HEK293 (cell line): ENCODE data around the gene CHMP1B.

Source experiments
- HOXD13 ChIP-seq: sonication (generic); formaldehyde crosslinking; IDR thresholded peaks from 2 replicates; pipeline ENCODE4 v1.8.0; 2022; ENCODE audit warnings: missing genetic modification reagents, borderline replicate concordance
- KLF10 ChIP-seq: fragments of 450-650 bp; IDR thresholded peaks from 2 replicates; pipeline ENCODE4 v1.5.1; 2018; ENCODE audit warnings: missing biosample characterization, mild to moderate bottlenecking, missing genetic modification characterization
- KLF7 ChIP-seq: fragments of 450-650 bp; formaldehyde crosslinking; IDR thresholded peaks from 2 replicates; pipeline ENCODE4 v1.5.1; 2016; ENCODE audit warnings: missing biosample characterization, missing genetic modification characterization, borderline replicate concordance
- MZF1 ChIP-seq: fragments of 450-650 bp; formaldehyde crosslinking; IDR thresholded peaks from 2 replicates; pipeline ENCODE4 v1.5.1; 2017; ENCODE audit warnings: missing biosample characterization, missing genetic modification characterization, borderline replicate concordance
- YY2 ChIP-seq: fragments of 450-650 bp; formaldehyde crosslinking; IDR thresholded peaks from 2 replicates; pipeline ENCODE4 v1.5.1; 2016; ENCODE audit warnings: missing biosample characterization, missing genetic modification characterization
- ZBTB21 ChIP-seq: fragments of 450-650 bp; formaldehyde crosslinking; IDR thresholded peaks from 2 replicates; pipeline ENCODE4 v1.5.1; 2017; ENCODE audit warnings: missing biosample characterization, missing genetic modification characterization
- ZFP37 ChIP-seq: fragments of 450-650 bp; formaldehyde crosslinking; IDR thresholded peaks from 2 replicates; pipeline ENCODE4 v1.5.1; 2016; ENCODE audit warnings: missing biosample characterization, missing genetic modification characterization
- ZNF292 ChIP-seq: fragments of 450-650 bp; formaldehyde crosslinking; IDR thresholded peaks from 2 replicates; pipeline ENCODE4 v1.5.1; 2016; ENCODE audit warnings: low read depth, missing biosample characterization, missing genetic modification characterization, borderline replicate concordance
- ZNF335 ChIP-seq: fragments of 450-650 bp; formaldehyde crosslinking; conservative IDR thresholded peaks from 2 replicates; pipeline ENCODE4 v1.5.1; 2016; ENCODE audit warnings: missing biosample characterization, missing genetic modification characterization
- ZNF701 ChIP-seq: fragments of 450-650 bp; formaldehyde crosslinking; IDR thresholded peaks from 2 replicates; pipeline ENCODE4 v1.5.1; 2016; ENCODE audit warnings: missing biosample characterization, missing genetic modification characterization
- ZNF76 ChIP-seq: fragments of 450-650 bp; formaldehyde crosslinking; IDR thresholded peaks from 2 replicates; pipeline ENCODE4; 2016; ENCODE audit warnings: low read depth, missing biosample characterization, missing genetic modification characterization, borderline replicate concordance
- TF ChIP-seq, protein P1 (sequence below): fragments of 450-650 bp; formaldehyde crosslinking; IDR thresholded peaks from 2 replicates; pipeline ENCODE4 v1.5.1; 2016; ENCODE audit warnings: missing biosample characterization, missing genetic modification characterization
- TF ChIP-seq, protein P2 (sequence below): fragments of 450-650 bp; formaldehyde crosslinking; IDR thresholded peaks from 2 replicates; pipeline ENCODE4 v1.5.1; 2016; ENCODE audit warnings: missing biosample characterization, missing genetic modification characterization
- TF ChIP-seq, protein P3 (sequence below): fragments of 450-650 bp; formaldehyde crosslinking; IDR thresholded peaks from 2 replicates; pipeline ENCODE4 v1.5.1; 2016; ENCODE audit warnings: missing biosample characterization, missing genetic modification characterization
- TF ChIP-seq, protein P4 (sequence below): fragments of 450-650 bp; formaldehyde crosslinking; optimal IDR thresholded peaks from 2 replicates; pipeline ENCODE3; 2016; ENCODE audit warnings: missing biosample characterization, mild to moderate bottlenecking, missing genetic modification characterization
- TF ChIP-seq, protein P5 (sequence below): fragments of 450-650 bp; formaldehyde crosslinking; IDR thresholded peaks from 2 replicates; pipeline ENCODE4 v1.5.1; 2016; ENCODE audit warnings: missing biosample characterization, missing genetic modification characterization
- TF ChIP-seq, protein P6 (sequence below): fragments of 450-650 bp; formaldehyde crosslinking; IDR thresholded peaks from 2 replicates; pipeline ENCODE4 v1.5.1; 2016; ENCODE audit warnings: missing biosample characterization, missing genetic modification characterization, low read depth

CHMP1B gene

DNA sequence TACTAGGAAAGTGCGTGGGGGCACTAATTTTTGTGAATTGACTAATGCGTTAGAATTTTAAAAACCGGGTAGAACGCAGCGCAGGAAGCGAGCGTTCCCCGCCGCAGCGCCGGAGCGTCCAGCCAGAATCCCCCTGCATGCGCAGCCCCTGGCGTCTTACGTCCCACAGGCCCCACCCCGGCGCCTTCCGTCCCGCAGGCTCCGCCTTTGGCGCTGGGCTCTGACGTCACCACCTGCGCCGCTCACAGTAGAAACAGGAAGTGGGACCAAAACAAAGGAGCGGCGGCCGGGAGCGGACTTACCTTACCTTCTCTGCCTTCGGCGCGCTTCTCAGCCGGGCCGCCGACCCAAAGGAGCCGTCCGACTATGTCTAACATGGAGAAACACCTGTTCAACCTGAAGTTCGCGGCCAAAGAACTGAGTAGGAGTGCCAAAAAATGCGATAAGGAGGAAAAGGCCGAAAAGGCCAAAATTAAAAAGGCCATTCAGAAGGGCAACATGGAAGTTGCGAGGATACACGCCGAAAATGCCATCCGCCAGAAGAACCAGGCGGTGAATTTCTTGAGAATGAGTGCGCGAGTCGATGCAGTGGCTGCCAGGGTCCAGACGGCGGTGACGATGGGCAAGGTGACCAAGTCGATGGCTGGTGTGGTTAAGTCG lies at the start of gene CHMP1B (continued):
- TF ChIP-seq ZNF335 (tag by site-specific recombination) (peak; percentile 70), MZF1 (peak; percentile 44; the same call in 1 of the 2 replicates), YY2 (tag by site-specific recombination) (no peak), HOXD13 (CRISPR knock-in tag) (peak; percentile 14; the same call in 1 of the 2 replicates), ZBTB21 (tag by site-specific recombination) (peak; percentile 78), KLF7 (tag by site-specific recombination) (peak; percentile 85; the same call in 1 of the 2 replicates), ZFP37 (tag by site-specific recombination) (peak; percentile 42; the same call in 1 of the 2 replicates), ZNF701 (tag by site-specific recombination) (no peak), KLF10 (tag by site-specific recombination) (0 out of 2 replicates have a peak, but pooled peaks have one; percentile 28), ZNF292 (no peak), ZNF76 (tag by site-specific recombination) (peak; percentile 55)
- TF ChIP-seq, protein P1, sequence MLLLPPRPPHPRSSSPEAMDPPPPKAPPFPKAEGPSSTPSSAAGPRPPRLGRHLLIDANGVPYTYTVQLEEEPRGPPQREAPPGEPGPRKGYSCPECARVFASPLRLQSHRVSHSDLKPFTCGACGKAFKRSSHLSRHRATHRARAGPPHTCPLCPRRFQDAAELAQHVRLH, result peak; percentile 43; the same call in 1 of the 2 replicates
- TF ChIP-seq, protein P2, sequence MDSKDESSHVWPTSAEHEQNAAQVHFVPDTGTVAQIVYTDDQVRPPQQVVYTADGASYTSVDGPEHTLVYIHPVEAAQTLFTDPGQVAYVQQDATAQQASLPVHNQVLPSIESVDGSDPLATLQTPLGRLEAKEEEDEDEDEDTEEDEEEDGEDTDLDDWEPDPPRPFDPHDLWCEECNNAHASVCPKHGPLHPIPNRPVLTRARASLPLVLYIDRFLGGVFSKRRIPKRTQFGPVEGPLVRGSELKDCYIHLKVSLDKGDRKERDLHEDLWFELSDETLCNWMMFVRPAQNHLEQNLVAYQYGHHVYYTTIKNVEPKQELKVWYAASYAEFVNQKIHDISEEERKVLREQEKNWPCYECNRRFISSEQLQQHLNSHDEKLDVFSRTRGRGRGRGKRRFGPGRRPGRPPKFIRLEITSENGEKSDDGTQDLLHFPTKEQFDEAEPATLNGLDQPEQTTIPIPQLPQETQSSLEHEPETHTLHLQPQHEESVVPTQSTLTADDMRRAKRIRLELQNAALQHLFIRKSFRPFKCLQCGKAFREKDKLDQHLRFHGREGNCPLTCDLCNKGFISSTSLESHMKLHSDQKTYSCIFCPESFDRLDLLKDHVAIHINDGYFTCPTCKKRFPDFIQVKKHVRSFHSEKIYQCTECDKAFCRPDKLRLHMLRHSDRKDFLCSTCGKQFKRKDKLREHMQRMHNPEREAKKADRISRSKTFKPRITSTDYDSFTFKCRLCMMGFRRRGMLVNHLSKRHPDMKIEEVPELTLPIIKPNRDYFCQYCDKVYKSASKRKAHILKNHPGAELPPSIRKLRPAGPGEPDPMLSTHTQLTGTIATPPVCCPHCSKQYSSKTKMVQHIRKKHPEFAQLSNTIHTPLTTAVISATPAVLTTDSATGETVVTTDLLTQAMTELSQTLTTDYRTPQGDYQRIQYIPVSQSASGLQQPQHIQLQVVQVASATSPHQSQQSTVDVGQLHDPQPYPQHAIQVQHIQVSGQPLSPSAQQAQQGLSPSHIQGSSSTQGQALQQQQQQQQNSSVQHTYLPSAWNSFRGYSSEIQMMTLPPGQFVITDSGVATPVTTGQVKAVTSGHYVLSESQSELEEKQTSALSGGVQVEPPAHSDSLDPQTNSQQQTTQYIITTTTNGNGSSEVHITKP, result peak; percentile 89
- TF ChIP-seq, protein P3, sequence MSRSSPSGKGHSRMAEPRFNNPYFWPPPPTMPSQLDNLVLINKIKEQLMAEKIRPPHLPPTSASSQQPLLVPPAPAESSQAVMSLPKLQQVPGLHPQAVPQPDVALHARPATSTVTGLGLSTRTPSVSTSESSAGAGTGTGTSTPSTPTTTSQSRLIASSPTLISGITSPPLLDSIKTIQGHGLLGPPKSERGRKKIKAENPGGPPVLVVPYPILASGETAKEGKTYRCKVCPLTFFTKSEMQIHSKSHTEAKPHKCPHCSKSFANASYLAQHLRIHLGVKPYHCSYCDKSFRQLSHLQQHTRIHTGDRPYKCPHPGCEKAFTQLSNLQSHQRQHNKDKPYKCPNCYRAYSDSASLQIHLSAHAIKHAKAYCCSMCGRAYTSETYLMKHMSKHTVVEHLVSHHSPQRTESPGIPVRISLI, result no peak
- TF ChIP-seq, protein P4, sequence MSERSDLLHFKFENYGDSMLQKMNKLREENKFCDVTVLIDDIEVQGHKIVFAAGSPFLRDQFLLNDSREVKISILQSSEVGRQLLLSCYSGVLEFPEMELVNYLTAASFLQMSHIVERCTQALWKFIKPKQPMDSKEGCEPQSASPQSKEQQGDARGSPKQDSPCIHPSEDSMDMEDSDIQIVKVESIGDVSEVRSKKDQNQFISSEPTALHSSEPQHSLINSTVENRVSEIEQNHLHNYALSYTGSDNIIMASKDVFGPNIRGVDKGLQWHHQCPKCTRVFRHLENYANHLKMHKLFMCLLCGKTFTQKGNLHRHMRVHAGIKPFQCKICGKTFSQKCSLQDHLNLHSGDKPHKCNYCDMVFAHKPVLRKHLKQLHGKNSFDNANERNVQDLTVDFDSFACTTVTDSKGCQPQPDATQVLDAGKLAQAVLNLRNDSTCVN (tag by site-specific recombination), result peak; percentile 46
- TF ChIP-seq, protein P5, sequence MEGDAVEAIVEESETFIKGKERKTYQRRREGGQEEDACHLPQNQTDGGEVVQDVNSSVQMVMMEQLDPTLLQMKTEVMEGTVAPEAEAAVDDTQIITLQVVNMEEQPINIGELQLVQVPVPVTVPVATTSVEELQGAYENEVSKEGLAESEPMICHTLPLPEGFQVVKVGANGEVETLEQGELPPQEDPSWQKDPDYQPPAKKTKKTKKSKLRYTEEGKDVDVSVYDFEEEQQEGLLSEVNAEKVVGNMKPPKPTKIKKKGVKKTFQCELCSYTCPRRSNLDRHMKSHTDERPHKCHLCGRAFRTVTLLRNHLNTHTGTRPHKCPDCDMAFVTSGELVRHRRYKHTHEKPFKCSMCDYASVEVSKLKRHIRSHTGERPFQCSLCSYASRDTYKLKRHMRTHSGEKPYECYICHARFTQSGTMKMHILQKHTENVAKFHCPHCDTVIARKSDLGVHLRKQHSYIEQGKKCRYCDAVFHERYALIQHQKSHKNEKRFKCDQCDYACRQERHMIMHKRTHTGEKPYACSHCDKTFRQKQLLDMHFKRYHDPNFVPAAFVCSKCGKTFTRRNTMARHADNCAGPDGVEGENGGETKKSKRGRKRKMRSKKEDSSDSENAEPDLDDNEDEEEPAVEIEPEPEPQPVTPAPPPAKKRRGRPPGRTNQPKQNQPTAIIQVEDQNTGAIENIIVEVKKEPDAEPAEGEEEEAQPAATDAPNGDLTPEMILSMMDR (tag by site-specific recombination), result peak; percentile 15; the same call in 1 of the 2 replicates
- TF ChIP-seq, protein P6, sequence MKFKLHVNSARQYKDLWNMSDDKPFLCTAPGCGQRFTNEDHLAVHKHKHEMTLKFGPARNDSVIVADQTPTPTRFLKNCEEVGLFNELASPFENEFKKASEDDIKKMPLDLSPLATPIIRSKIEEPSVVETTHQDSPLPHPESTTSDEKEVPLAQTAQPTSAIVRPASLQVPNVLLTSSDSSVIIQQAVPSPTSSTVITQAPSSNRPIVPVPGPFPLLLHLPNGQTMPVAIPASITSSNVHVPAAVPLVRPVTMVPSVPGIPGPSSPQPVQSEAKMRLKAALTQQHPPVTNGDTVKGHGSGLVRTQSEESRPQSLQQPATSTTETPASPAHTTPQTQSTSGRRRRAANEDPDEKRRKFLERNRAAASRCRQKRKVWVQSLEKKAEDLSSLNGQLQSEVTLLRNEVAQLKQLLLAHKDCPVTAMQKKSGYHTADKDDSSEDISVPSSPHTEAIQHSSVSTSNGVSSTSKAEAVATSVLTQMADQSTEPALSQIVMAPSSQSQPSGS (tag by site-specific recombination), result peak; percentile 95
- TF ChIP-seq, all 188 proteins: peak for 36
